WTC11 (cell line): ENCODE data around the gene TMEM223. TPM values are rescaled to one million over a fixed set of nuclear protein-coding genes. Genes with fewer than 3 reads are reported as not detected.

ENCODE experiments used
- ARID4B ChIP-seq: sonication (generic); formaldehyde crosslinking; IDR thresholded peaks from 2 replicates; pipeline ENCODE4 v1.8.0; 2023; ENCODE audit warnings: missing genetic modification reagents, mild to moderate bottlenecking, borderline replicate concordance
- ATF2 ChIP-seq: sonication (generic); formaldehyde crosslinking; IDR thresholded peaks from 2 replicates; pipeline ENCODE4 v1.8.1; 2022; ENCODE audit warnings: low read depth, missing genetic modification reagents, borderline replicate concordance
- CDX4 ChIP-seq: fragments of 250-450 bp; sonication (Bioruptor Pico); IDR thresholded peaks from 2 replicates; pipeline ENCODE4 v1.9.0; 2021; ENCODE audit warnings: moderate library complexity, mild to moderate bottlenecking, inconsistent platforms, borderline replicate concordance
- CREM ChIP-seq: sonication (generic); formaldehyde crosslinking; IDR thresholded peaks from 2 replicates; pipeline ENCODE4 v1.8.1; 2022; ENCODE audit warnings: mild to moderate bottlenecking, missing genetic modification reagents, moderate library complexity
- CTCF ChIP-seq: fragments of 200-600 bp; IDR thresholded peaks from 2 replicates; pipeline ENCODE4 v1.8.0; 2022; ENCODE audit warnings: antibody characterized with exemption
- ERG ChIP-seq: fragments of 250-450 bp; sonication (Bioruptor Pico); IDR thresholded peaks from 2 replicates; pipeline ENCODE4 v1.8.0; 2021; ENCODE audit warnings: mild to moderate bottlenecking
- ESRRA ChIP-seq: sonication (generic); formaldehyde crosslinking; IDR thresholded peaks from 2 replicates; pipeline ENCODE4 v1.8.1; 2022; ENCODE audit warnings: mild to moderate bottlenecking, missing genetic modification reagents, borderline replicate concordance
- FOXJ3 ChIP-seq: sonication (generic); formaldehyde crosslinking; IDR thresholded peaks from 2 replicates; pipeline ENCODE4 v1.9.0; 2021; ENCODE audit warnings: missing genetic modification reagents, mild to moderate bottlenecking, borderline replicate concordance
- FOXK1 ChIP-seq: sonication (generic); formaldehyde crosslinking; IDR thresholded peaks from 2 replicates; pipeline ENCODE4 v1.8.0; 2022; ENCODE audit warnings: mild to moderate bottlenecking, moderate library complexity, missing genetic modification reagents
- GRHL2 ChIP-seq: fragments of 250-450 bp; sonication (Bioruptor Pico); IDR thresholded peaks from 2 replicates; pipeline ENCODE4 v1.8.0; 2022; ENCODE audit warnings: mild to moderate bottlenecking, moderate library complexity; ENCODE audit not compliant: insufficient replicate concordance, severe bottlenecking
- HMGA2 ChIP-seq: fragments of 250-450 bp; sonication (Bioruptor Pico); IDR thresholded peaks from 2 replicates; pipeline ENCODE4 v1.4.0; 2021; ENCODE audit warnings: mild to moderate bottlenecking, moderate library complexity
- IRF1 ChIP-seq: sonication (generic); formaldehyde crosslinking; IDR thresholded peaks from 2 replicates; pipeline ENCODE4 v1.8.0; 2023; ENCODE audit warnings: missing genetic modification reagents
- KAT7 ChIP-seq: sonication (generic); formaldehyde crosslinking; IDR thresholded peaks from 2 replicates; pipeline ENCODE4 v1.8.1; 2023; ENCODE audit warnings: missing genetic modification reagents, mild to moderate bottlenecking, borderline replicate concordance
- MLX ChIP-seq: sonication (generic); formaldehyde crosslinking; IDR thresholded peaks from 2 replicates; pipeline ENCODE4 v1.8.1; 2023; ENCODE audit warnings: mild to moderate bottlenecking, missing genetic modification reagents, moderate library complexity
- NFATC4 ChIP-seq: fragments of 250-450 bp; sonication (Bioruptor Pico); IDR thresholded peaks from 2 replicates; pipeline ENCODE4 v1.9.0; 2021; ENCODE audit warnings: mild to moderate bottlenecking
- NR2C2 ChIP-seq: sonication (generic); formaldehyde crosslinking; IDR thresholded peaks from 2 replicates; pipeline ENCODE4 v1.8.0; 2022; ENCODE audit warnings: mild to moderate bottlenecking, missing genetic modification reagents
- PREB ChIP-seq: sonication (generic); formaldehyde crosslinking; IDR thresholded peaks from 2 replicates; pipeline ENCODE4 v1.8.1; 2022; ENCODE audit warnings: mild to moderate bottlenecking, missing genetic modification reagents, moderate library complexity, borderline replicate concordance
- RELA ChIP-seq: sonication (generic); formaldehyde crosslinking; IDR thresholded peaks from 2 replicates; pipeline ENCODE4 v1.8.1; 2022; ENCODE audit warnings: missing genetic modification reagents, mild to moderate bottlenecking, borderline replicate concordance
- SMAD4 ChIP-seq: sonication (generic); formaldehyde crosslinking; IDR thresholded peaks from 2 replicates; pipeline ENCODE4 v1.8.0; 2022; ENCODE audit warnings: mild to moderate bottlenecking, missing genetic modification reagents
- TP53 ChIP-seq: sonication (generic); formaldehyde crosslinking; IDR thresholded peaks from 2 replicates; pipeline ENCODE4 v1.8.1; 2023; ENCODE audit warnings: mild to moderate bottlenecking, missing genetic modification reagents
- ZNF281 ChIP-seq: sonication (generic); formaldehyde crosslinking; IDR thresholded peaks from 2 replicates; pipeline ENCODE4 v1.8.0; 2023; ENCODE audit warnings: mild to moderate bottlenecking, missing genetic modification reagents
- total RNA-seq: library from RNA; stranded (reverse); gene quantifications from 3 replicates; pipeline ENCODE4 v1.2.3, GENCODE V29; 2021

TMEM223 gene
- total RNA-seq, 1 experiment from 2014 or later = 26.4 TPM

GRCh38 chr11:62839050-62839945 lies 47.5 kb upstream of the TMEM223 start, which contains the start of gene WDR74 (continued):
- TF ChIP-seq GRHL2 (CRISPR knock-in tag) = no peak
- peak; percentile 99 for TF ChIP-seq CREM (CRISPR knock-in tag)
- TF ChIP-seq FOXK1 = peak; percentile 98
- peak; percentile 95; the same call in 1 of the 2 replicates for TF ChIP-seq ARID4B (CRISPR knock-in tag)
- no peak for TF ChIP-seq ATF2 (CRISPR knock-in tag)
- no peak for TF ChIP-seq NR2C2
- TF ChIP-seq CDX4 (CRISPR knock-in tag) = no peak
- peak; percentile 76; the same call in 1 of the 2 replicates for TF ChIP-seq SMAD4
- TF ChIP-seq PREB (CRISPR knock-in tag) = no peak
- TF ChIP-seq NFATC4 = no peak
- TF ChIP-seq FOXJ3 (CRISPR knock-in tag) = no peak
- no peak for TF ChIP-seq IRF1
- TF ChIP-seq HMGA2 = no peak
- 0 out of 2 replicates have a peak, but pooled peaks have one; percentile 69 for TF ChIP-seq KAT7
- no peak for TF ChIP-seq RELA (CRISPR knock-in tag)
- no peak for TF ChIP-seq ERG (CRISPR knock-in tag)
- TF ChIP-seq ESRRA = no peak
- TF ChIP-seq ZNF281 (CRISPR knock-in tag) = no peak
- TF ChIP-seq TP53 = no peak
- no peak for TF ChIP-seq MLX (CRISPR knock-in tag)
- TF ChIP-seq CTCF = no peak
